Measurements from ENCODE around the gene PKP2. TPM values are rescaled to one million over a fixed set of nuclear protein-coding genes. Genes with fewer than 3 reads are reported as not detected.

PKP2 gene
- total RNA-seq, 1 experiment from 2014 or later, result 12.9 TPM

DNA sequence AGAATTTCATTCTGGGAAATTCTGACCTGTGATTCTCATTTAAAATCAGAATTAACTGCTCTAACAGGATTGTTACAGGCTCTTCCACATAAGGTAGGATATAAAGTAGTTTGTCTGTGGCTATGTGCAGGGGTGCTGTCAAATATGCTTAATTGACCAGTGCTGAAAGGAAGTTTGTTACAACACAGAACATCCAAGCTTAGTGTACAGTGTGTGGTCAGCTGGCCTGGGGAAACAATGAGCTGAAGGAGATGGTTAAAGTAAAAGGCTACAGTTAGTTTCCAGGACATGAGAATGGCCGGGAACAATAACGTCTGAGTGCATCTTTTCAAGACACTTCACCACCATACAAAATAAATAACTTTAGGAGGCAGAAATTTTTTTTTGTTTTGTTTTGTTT, 68.0 kb downstream of the PKP2 start:
- no peak for DNase-seq (ENCODE audit: low read depth)
- in situ Hi-C loops (cut with HindIII; ENCODE audit: low pct_unique_long_range_greater_than_20kb, low sequenced_read_pairs), result no loop called here

GRCh38 chr12:32828120-32828519, 68.5 kb downstream of the PKP2 start:
- in situ Hi-C loops (cut with HindIII; ENCODE audit: low pct_unique_long_range_greater_than_20kb, low sequenced_read_pairs), result no loop called here
- no peak for DNase-seq (ENCODE audit: low read depth)

- in situ Hi-C loops (cut with HindIII; ENCODE audit: low pct_unique_long_range_greater_than_20kb, low sequenced_read_pairs), result no loop called here
- DNase-seq (ENCODE audit: low read depth), result no peak
Measured at GRCh38 chr12:32826807-32827412, 69.7 kb downstream of the PKP2 start.

- in situ Hi-C loops (cut with HindIII; ENCODE audit: low pct_unique_long_range_greater_than_20kb, low sequenced_read_pairs), result no loop called here
- DNase-seq (ENCODE audit: low read depth), result no peak
Measured at GRCh38 chr12:32824596-32824995, 72.0 kb downstream of the PKP2 start.

- DNase-seq (ENCODE audit: low read depth), result no peak
- in situ Hi-C loops (cut with HindIII; ENCODE audit: low pct_unique_long_range_greater_than_20kb, low sequenced_read_pairs), result no loop called here
Measured at GRCh38 chr12:32822344-32822743, 74.2 kb downstream of the PKP2 start.

DNA sequence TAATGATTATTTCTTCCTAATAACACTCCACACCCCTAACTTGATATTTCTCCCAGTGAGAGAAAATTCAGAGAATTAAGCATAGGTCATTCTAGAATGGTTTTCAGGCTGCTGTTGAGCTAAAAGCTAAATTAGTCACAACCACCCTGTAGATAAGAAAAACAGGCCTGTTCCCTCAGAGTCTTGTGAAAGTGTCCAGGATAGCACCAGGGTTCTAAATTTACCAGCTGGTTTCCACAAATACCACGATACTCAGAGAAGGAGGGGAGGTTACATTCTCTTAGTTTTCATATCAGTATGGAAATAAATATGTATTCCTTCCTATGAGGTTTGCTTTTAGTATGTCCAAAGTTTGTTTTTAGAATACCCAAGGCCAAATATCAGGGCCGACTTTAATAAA, 74.9 kb downstream of the PKP2 start:
- in situ Hi-C loops (cut with HindIII; ENCODE audit: low pct_unique_long_range_greater_than_20kb, low sequenced_read_pairs), result no loop called here
- no peak for DNase-seq (ENCODE audit: low read depth)

- in situ Hi-C loops (cut with HindIII; ENCODE audit: low pct_unique_long_range_greater_than_20kb, low sequenced_read_pairs), result no loop called here
- DNase-seq (ENCODE audit: low read depth), result no peak
Measured at GRCh38 chr12:32821293-32821692, 75.3 kb downstream of the PKP2 start.

- no peak for DNase-seq (ENCODE audit: low read depth)
- in situ Hi-C loops (cut with HindIII; ENCODE audit: low pct_unique_long_range_greater_than_20kb, low sequenced_read_pairs), result no loop called here
Measured at GRCh38 chr12:32820376-32820931, 76.1 kb downstream of the PKP2 start.

DNA sequence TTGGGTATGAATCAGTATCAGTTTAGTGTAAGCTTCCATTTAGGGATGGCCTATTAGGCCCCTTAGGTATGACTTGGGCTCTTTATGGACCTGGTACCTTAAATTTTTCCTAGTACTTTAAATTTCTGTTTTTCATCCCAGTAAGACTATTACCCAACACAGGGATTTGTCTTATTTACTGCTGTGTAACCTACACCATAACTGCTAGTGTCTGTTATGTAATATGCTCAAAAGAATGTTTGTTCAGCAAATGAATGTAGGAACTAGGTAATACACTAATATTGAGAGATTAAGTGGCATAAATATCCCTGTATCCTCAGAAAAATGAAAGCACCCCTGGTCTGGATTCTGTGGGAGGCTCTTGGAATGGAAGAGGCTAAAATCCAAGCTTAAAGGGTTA, 77.2 kb downstream of the PKP2 start:
- no peak for DNase-seq (ENCODE audit: low read depth)
- in situ Hi-C loops (cut with HindIII; ENCODE audit: low pct_unique_long_range_greater_than_20kb, low sequenced_read_pairs), result no loop called here

- in situ Hi-C loops (cut with HindIII; ENCODE audit: low pct_unique_long_range_greater_than_20kb, low sequenced_read_pairs), result no loop called here
- DNase-seq (ENCODE audit: low read depth), result no peak
Measured at GRCh38 chr12:32811686-32812392, 84.7 kb downstream of the PKP2 start.

DNA sequence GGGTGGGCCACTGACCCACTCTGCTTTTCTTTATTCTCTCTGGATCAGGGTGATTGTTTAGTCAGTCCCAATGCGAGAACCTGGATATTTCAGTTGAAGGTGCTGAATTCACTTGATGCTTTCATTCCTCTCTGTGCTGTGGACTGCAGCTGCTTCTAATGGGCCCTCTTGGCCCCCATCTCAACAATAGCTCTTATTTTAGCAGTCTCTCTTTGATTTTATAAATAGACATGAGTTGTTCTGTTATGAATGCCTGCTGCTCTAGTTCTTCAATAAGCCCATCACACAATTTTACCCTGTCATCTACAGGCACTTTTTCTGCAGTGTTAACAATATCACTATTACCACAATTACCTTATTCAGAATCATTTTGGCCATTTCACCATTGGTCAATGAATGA, 86.7 kb downstream of the PKP2 start:
- no peak for DNase-seq (ENCODE audit: low read depth)
- in situ Hi-C loops (cut with HindIII; ENCODE audit: low pct_unique_long_range_greater_than_20kb, low sequenced_read_pairs), result no loop called here

DNA sequence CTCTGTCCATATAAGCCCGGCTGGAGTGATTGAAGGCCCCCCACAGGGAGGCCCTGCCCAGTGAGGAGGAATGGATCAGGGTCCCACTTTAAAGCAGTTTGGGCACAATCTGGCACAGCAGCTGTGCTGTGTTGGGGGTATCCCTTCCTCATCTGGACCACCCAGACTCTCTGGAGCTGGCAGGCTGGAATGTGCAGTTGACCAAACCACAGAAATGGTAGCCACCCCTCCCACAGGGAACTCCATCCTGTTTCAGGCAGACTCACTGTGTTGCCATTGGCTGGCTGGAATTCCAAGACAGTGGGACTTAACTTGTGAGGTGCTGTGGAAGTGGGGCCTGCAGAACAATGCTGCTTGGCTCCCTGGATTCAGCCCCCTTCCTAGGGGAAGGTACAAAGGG, 87.4 kb downstream of the PKP2 start:
- DNase-seq (ENCODE audit: low read depth), result no peak
- in situ Hi-C loops (cut with HindIII; ENCODE audit: low pct_unique_long_range_greater_than_20kb, low sequenced_read_pairs), result no loop called here

DNA sequence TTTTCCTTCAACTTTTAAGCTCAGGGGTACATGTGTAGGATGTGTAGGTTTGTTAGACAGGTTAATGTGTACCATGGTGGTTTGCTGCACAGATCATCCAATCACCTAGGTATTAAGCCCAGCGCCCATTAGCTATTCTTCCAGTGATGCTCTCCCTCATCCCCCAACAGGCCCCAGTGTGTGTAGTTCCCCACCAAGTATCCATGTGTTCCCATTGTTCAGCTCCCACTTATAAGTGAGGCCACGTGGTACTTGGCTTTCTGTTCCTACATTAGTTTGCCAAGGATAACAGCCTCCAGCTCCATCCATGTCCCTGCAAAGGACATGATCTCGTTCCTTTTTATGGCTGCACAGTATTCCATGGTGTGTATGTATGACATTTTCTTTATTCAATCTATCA, 92.3 kb downstream of the PKP2 start:
- no peak for DNase-seq (ENCODE audit: low read depth)
- in situ Hi-C loops (cut with HindIII; ENCODE audit: low pct_unique_long_range_greater_than_20kb, low sequenced_read_pairs), result no loop called here

- DNase-seq (ENCODE audit: low read depth), result no peak
- in situ Hi-C loops (cut with HindIII; ENCODE audit: low pct_unique_long_range_greater_than_20kb, low sequenced_read_pairs), result no loop called here
Measured at GRCh38 chr12:32801269-32801980, 95.2 kb downstream of the PKP2 start.

GRCh38 chr12:32794281-32794680, 102.3 kb downstream of the PKP2 start:
- in situ Hi-C loops (cut with HindIII; ENCODE audit: low pct_unique_long_range_greater_than_20kb, low sequenced_read_pairs), result no loop called here
- no peak for DNase-seq (ENCODE audit: low read depth)

DNA sequence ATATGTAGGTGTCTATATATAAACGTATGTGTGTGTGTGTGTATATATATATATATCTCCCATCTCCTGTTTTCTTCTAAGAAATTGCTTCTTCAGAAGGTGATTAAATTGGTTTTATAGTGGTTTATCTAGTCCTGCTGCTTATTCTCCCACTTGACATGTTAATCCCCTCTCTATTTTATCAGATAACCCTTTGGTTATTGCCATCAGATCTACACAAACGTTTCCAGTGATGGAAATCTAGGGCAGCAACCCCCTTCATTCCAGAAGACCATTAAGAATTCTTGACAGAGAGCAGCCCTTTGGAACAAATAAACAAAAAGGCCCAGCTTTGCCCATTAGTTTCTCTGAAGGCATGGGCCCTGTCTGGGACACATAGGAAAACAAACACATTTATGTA, 106.7 kb downstream of the PKP2 start:
- in situ Hi-C loops (cut with HindIII; ENCODE audit: low pct_unique_long_range_greater_than_20kb, low sequenced_read_pairs), result no loop called here
- DNase-seq (ENCODE audit: low read depth), result no peak

GRCh38 chr12:32789446-32789845, 107.1 kb downstream of the PKP2 start:
- DNase-seq (ENCODE audit: low read depth), result no peak
- in situ Hi-C loops (cut with HindIII; ENCODE audit: low pct_unique_long_range_greater_than_20kb, low sequenced_read_pairs), result no loop called here

DNA sequence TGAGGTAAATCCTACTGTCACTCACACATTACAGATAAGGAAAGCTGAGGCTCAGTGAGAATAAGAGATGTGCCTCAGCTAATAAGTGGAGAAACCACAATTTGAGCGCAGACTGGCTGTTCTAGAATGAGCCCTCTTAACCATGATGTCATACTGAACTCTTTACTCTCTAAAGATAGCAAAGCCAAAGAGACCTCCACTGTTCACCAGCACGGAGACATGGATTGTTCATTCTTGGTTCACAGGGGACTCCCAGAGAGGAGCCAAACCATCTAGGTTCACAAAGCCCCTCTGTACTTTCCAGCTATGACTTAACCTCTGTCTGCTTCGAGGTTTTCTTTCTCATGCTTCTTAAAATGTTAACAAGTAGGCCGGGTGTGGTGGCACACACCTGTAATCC, 108.2 kb downstream of the PKP2 start:
- in situ Hi-C loops (cut with HindIII; ENCODE audit: low pct_unique_long_range_greater_than_20kb, low sequenced_read_pairs), result no loop called here

GRCh38 chr12:32785557-32785956, 111.0 kb downstream of the PKP2 start:
- in situ Hi-C loops (cut with HindIII; ENCODE audit: low pct_unique_long_range_greater_than_20kb, low sequenced_read_pairs), result no loop called here
- no peak for DNase-seq (ENCODE audit: low read depth)

More for the DNA sequence above, 108.2 kb downstream of the PKP2 start:
- no peak for DNase-seq (ENCODE audit: low read depth)
